Gastroesophageal sphincter (tissue), 4 donors: ENCODE measurements around the gene MACROD2. TPM values are rescaled to one million over a fixed set of nuclear protein-coding genes. Genes with fewer than 3 reads are reported as not detected.

ENCODE experiments used
- ATAC-seq: fragments of 150-250 bp; one replicate; pipeline ENCODE4 v1.9.1; 2016; ENCODE audit warnings: mild to moderate bottlenecking, moderate library complexity
- H3K27ac ChIP-seq, 4 donors: fragments of 200-600 bp; sonication (generic) in 3 of 4; 1 replicate in 3 of 4; 2 replicates in 1 of 4; pipeline ENCODE4 v1.5.1; 2016 to 2019
- H3K27me3 ChIP-seq: fragments of 200-600 bp; sonication (generic); one replicate; pipeline ENCODE4 v1.5.1; 2019
- H3K36me3 ChIP-seq, 2 donors: fragments of 200-600 bp; sonication (generic); one replicate each; pipeline ENCODE4 v1.5.1; 2019; ENCODE audit warnings: control low read depth in 1 of 2
- H3K4me1 ChIP-seq, 3 donors: fragments of 200-600 bp; sonication (generic); 1 replicate in 2 of 3; 2 replicates in 1 of 3; pipeline ENCODE4 v1.5.1; 2016 to 2019; ENCODE audit warnings: control low read depth in 2 of 3
- H3K4me3 ChIP-seq, 2 donors: fragments of 200-600 bp; sonication (generic); one replicate each; pipeline ENCODE4 v1.5.1; 2019; ENCODE audit warnings: mild to moderate bottlenecking in 1 of 2, moderate library complexity in 1 of 2
- H3K9me3 ChIP-seq, 3 donors: fragments of 200-600 bp; sonication (generic); one replicate each; pipeline ENCODE4 v1.5.1; 2017 to 2019; ENCODE audit warnings: control low read depth in 2 of 3
- CTCF ChIP-seq, 4 experiments: fragments of 200-600 bp in 2 of 4; fragments of 450-650 bp in 2 of 4; sonication (generic) in 1 of 4; IDR thresholded peaks; one replicate each; pipeline ENCODE4 v1.5.1; 2017 to 2019; ENCODE audit warnings: antibody characterized with exemption in 4 of 4, mild to moderate bottlenecking in 2 of 4, moderate library complexity in 2 of 4
- EP300 ChIP-seq: sonication (generic); formaldehyde crosslinking; IDR thresholded peaks from one replicate; pipeline ENCODE4 v1.6.1; 2017; ENCODE audit warnings: antibody characterized with exemption, mild to moderate bottlenecking
- POLR2A ChIP-seq, 2 donors: fragments of 450-650 bp; IDR thresholded peaks; one replicate each; pipeline ENCODE4 v1.6.1; 2017; ENCODE audit warnings: antibody characterized with exemption in 2 of 2, mild to moderate bottlenecking in 2 of 2, moderate library complexity in 1 of 2
- POLR2AphosphoS5 ChIP-seq: sonication (generic); formaldehyde crosslinking; IDR thresholded peaks from one replicate; pipeline ENCODE4 v1.6.1; 2017; ENCODE audit warnings: antibody characterized with exemption
- WGBS, 2 donors: methylation state at CpG; one replicate each; pipeline ENCODE4 v1.1.5; 2018; ENCODE audit warnings: low coverage in 1 of 2; 5-methylcytosine and 5-hydroxymethylcytosine counted together
- total RNA-seq, 4 donors: library from RNA; depleted of rRNA; stranded (reverse); fragments of >200 nt; gene quantifications; one replicate each; pipeline ENCODE4 v1.1.0, GENCODE V29; 2016

MACROD2 gene
- total RNA-seq, 4 donors from 2014 or later: 4.0 to 12.1 (median 7.4) TPM

DNA sequence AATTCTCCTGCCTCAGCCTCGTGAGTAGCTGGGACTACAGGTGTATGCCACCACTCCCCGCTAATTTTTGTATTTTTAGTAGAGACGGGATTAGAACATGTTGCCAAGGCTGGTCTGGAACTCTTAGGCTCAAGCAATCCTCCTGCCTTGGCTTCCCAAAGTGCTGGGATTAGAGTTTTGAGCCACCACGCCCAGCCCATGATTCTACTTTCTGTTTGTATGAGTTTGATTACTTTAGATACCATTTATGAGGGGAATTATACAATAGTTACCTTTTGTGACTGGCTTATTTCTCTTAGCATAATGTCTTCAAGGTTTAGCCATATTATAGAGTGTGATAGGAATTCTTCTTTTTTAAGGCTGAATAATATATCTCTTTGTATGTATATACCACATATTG, 897.5 kb downstream of the MACROD2 start:
- no peaks in the 10 kb centered on the region for H3K4me1 ChIP-seq
- H3K27ac ChIP-seq: no peak overlapping the region
- H3K4me3 ChIP-seq: no peak overlapping the region
- no peaks in the 10 kb centered on the region for H3K9me3 ChIP-seq
- TF ChIP-seq POLR2A (IDR thresholded peaks at IDR 0.05) (no peak), EP300 (no peak), CTCF (IDR thresholded peaks at IDR 0.05) (no peak), POLR2AphosphoS5 (no peak)
- H3K36me3 ChIP-seq: no peaks in the 10 kb centered on the region
- H3K27me3 ChIP-seq: no peaks in the 10 kb centered on the region
- ATAC-seq: no peak
- 85 to 89% methylated on average over 4 of the region's 4 CpGs for WGBS, 2 donors

DNA sequence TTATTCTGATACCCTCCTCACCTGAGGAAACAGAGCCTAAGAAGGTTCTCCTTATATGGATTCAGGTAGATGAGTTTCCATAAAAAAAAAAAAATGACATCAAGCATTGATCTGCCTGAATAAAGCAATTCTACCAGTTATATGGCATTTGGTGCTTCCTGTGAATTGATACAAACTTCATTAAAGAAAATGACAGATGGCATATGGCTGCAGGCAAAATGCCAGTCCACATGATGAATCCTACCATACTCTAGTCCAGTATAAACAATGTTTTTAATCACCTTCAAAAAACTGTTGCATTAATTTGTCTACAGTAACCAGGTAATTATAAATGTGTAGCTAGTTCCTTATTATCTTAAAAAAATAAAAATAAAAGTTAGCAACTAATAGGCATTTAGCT, 901.3 kb downstream of the MACROD2 start:
- TF ChIP-seq CTCF (IDR thresholded peaks at IDR 0.05): no peak
- no peak for TF ChIP-seq EP300
- TF ChIP-seq POLR2A (IDR thresholded peaks at IDR 0.05): no peak
- no peak for TF ChIP-seq POLR2AphosphoS5
- Histone ChIP-seq H3K4me3 (no peak overlapping the region), H3K27me3 (no peaks in the 10 kb centered on the region), H3K4me1 (no peaks in the 10 kb centered on the region), H3K9me3 (no peaks in the 10 kb centered on the region), H3K27ac (no peak overlapping the region), H3K36me3 (no peaks in the 10 kb centered on the region)
- ATAC-seq: no peak

- TF ChIP-seq CTCF (IDR thresholded peaks at IDR 0.05) (no peak), POLR2A (IDR thresholded peaks at IDR 0.05) (no peak), EP300 (no peak), POLR2AphosphoS5 (no peak)
- H3K27me3 ChIP-seq: no peaks in the 10 kb centered on the region
- no peak overlapping the region for H3K27ac ChIP-seq
- H3K36me3 ChIP-seq: no peaks in the 10 kb centered on the region
- H3K4me3 ChIP-seq: no peak overlapping the region
- H3K9me3 ChIP-seq: no peaks in the 10 kb centered on the region
- ATAC-seq: no peak
- H3K4me1 ChIP-seq: no peaks in the 10 kb centered on the region
- WGBS, 2 donors: 67% methylated on average over 1 of the region's 1 CpG; no CpG with 5 or more reads in 1 of the 2 donors
Measured at GRCh38 chr20:14897608-14898007, 902.3 kb downstream of the MACROD2 start.

- Histone ChIP-seq H3K4me3 (no peak overlapping the region), H3K36me3 (no peaks in the 10 kb centered on the region), H3K4me1 (no peaks in the 10 kb centered on the region), H3K9me3 (no peaks in the 10 kb centered on the region), H3K27ac (no peak overlapping the region), H3K27me3 (no peaks in the 10 kb centered on the region)
- TF ChIP-seq CTCF (IDR thresholded peaks at IDR 0.05): no peak
- TF ChIP-seq EP300: no peak
- TF ChIP-seq POLR2AphosphoS5: no peak
- TF ChIP-seq POLR2A (IDR thresholded peaks at IDR 0.05): no peak
- 67 to 76% methylated on average over 2 to 4 of the region's 4 CpGs for WGBS, 2 donors
- no peak for ATAC-seq
Measured at GRCh38 chr20:14902432-14903089, 907.2 kb downstream of the MACROD2 start.

- ATAC-seq: no peak
- no peak for TF ChIP-seq EP300
- TF ChIP-seq POLR2A (IDR thresholded peaks at IDR 0.05): no peak
- TF ChIP-seq POLR2AphosphoS5: no peak
- TF ChIP-seq CTCF (IDR thresholded peaks at IDR 0.05): no peak
- no peaks in the 10 kb centered on the region for H3K4me1 ChIP-seq
- no peak overlapping the region for H3K4me3 ChIP-seq
- 100% methylated on average over 1 of the region's 2 CpGs; no CpG with 5 or more reads in 1 of the 2 donors for WGBS, 2 donors
- no peaks in the 10 kb centered on the region for H3K9me3 ChIP-seq
- H3K27ac ChIP-seq: no peak overlapping the region
- no peaks in the 10 kb centered on the region for H3K36me3 ChIP-seq
- H3K27me3 ChIP-seq: no peaks in the 10 kb centered on the region
Measured at GRCh38 chr20:14906908-14907434, 911.7 kb downstream of the MACROD2 start.
